HuH-7.5 (cell line): ENCODE measurements around the gene C16orf95.
"Not testable (repeated sequence)": the region's sequence is repeated elsewhere in the genome, so short reads cannot be mapped to it uniquely, and the experiment has no call there.

ENCODE experiments used
- DNase-seq: peaks from one replicate; pipeline ENCODE4 v3.0.0; 2011; ENCODE audit warnings: low spot score

The C16orf95 gene

GRCh38 chr16:87286839-87287626 is 30.2 kb downstream of the C16orf95 start:
- no peak for DNase-seq

DNA sequence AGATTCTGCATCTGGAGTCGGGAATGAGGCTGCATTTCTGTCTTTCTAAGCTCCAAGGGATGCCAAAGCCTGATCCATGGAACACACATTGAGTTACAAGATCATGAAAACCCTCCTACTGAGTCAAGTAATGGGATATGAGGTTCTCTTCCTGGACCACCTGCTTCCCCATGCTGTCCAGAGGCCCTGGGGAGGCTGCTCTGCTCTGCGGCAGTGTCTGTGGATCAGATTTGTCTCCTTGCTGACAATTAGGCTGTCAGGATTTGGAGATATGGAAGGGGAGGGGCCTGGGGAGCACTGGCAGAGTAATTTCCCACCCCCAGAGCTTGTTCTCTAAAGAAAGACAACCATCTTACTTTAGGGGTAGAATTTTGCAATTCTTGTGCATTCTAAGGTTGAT is 33.0 kb downstream of the C16orf95 start:
- DNase-seq: no peak

- no peak for DNase-seq
Observed at GRCh38 chr16:87279094-87279658, 38.0 kb downstream of the C16orf95 start.

GRCh38 chr16:87278191-87279093 is 38.8 kb downstream of the C16orf95 start:
- DNase-seq: peak; percentile 97

DNA sequence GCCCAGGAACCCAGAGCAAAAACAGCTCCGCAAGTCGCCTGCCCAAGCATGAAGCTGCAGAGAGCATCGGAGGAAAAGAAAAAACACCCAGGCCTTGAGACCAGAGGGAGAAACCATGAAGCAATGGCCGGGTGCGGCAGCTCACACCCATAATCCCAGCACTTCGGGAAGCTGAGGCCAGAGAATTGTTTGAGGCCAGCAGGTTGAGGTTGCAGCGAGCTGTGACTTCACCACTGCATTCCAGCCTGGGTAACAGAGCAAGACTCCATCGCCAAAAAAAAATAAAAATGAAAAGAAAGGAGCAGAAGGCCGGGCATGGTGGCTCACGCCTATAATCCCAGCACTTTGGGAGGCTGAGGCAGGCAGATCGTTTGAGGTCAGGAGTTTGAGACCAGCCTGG is 40.3 kb downstream of the C16orf95 start:
- DNase-seq: no peak

DNA sequence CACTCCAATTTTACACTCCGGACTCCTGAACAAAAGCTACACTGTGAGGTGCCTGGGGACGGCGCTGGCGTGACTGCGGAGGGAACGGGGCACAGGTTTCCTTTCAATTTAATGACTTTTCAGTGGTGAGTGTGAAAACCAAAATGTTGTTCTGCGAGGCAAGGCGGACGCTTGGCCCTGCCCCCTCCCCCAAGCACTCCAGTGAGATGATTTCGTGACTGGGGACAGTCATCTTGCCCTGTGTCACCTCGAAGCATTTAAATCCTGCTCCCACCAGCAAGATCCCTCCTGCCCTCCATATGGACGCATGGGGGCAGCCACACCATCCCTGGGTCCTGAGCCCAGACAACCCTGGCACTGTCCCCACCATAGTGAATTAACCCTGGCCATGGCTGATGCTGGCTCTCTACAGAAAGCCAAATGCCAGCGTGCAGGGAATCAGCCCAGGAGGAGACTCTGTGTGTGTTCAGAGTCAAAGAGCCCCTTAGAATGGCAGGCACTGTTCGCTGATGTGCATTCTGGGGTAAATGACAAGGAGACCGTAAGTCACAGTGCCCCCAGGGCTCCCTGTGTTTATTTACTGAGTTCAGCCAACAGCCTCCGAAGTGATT is 41.0 kb downstream of the C16orf95 start:
- DNase-seq: no peak

DNA sequence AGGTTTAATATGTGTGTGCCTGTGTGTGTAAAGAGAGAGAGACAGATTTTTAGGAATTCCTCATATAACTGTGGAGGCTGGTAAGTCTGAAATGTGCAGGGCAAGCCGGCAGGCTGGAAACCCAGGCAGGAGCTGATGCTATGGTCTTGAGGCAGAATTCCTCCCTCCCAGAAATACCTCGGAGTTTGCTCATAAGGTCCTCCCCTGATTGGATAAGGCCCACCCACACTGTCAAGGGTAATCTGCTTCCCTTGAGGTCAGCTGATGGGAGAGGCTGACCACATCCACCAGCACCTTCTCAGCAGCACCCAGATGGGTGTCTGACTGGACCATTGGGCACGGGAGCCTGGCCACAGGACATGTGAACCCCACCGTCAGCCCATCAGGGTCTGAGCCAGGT is 42.4 kb downstream of the C16orf95 start:
- no peak for DNase-seq

GRCh38 chr16:87273471-87274030 is 43.6 kb downstream of the C16orf95 start:
- no peak for DNase-seq

GRCh38 chr16:87271256-87271655 is 45.9 kb downstream of the C16orf95 start:
- no peak for DNase-seq

- no peak for DNase-seq
Observed at GRCh38 chr16:87267566-87267965, 49.6 kb downstream of the C16orf95 start.

GRCh38 chr16:87266846-87267245 is 50.3 kb downstream of the C16orf95 start:
- no peak for DNase-seq

DNA sequence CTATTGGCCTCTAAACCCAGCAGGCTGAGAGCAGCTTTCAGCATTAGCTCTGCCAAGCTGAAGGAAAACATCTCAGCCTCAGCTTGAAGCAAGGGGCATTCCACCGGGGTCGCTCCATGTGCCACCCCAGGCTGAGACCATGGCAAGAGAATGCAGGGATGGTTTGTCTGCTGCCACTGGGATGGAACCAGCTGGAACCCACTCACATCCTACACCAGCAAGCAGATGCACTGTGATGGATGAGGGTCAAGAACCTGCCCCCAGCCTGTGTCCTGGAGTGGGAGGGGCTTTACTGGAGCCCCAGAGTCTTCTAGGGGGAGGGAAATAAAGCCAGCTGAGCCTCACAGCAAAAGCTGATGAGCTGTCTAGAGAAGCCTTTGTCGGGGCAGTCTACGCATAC is 51.9 kb downstream of the C16orf95 start:
- DNase-seq: no peak

DNA sequence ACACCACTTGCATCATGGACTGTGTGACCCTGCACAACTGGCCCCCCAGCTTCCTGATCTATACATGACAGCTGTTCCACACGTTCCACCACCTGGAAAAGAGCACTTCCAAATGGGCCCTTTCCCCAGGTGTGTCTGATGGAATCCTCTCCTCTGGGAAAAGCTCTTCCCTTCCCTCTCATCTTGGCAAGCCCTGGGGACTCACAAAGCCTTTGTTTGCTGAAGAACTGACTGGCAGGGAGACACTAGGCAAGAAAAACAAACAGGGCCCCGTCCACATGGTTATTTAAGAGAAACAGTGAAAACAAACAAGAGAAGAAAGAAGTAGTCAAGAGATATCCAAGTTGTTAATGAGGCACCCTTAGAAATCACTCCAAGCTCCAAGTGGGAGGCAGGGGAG is 52.6 kb downstream of the C16orf95 start:
- no peak for DNase-seq

GRCh38 chr16:87263418-87264052 is 53.7 kb downstream of the C16orf95 start:
- no peak for DNase-seq

DNA sequence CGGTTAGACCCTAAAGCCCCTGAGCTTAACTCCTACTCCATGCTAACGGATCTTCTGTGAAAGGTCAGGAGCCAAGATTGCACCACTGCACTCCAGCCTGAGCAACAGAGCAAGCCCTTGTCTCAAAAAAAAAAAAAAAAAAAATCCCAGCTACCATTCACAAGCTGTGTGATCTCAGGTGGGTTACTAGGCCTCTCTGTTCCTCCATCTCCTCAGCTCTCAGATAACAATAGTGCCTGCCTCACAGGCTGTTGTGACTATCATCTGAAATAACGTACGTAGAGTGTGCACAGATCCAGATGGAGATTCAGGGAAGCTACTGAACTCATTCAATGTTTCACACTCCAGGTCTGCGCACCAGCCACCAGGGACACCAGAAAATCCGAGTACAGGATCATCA is 57.8 kb downstream of the C16orf95 start:
- DNase-seq: no peak

DNA sequence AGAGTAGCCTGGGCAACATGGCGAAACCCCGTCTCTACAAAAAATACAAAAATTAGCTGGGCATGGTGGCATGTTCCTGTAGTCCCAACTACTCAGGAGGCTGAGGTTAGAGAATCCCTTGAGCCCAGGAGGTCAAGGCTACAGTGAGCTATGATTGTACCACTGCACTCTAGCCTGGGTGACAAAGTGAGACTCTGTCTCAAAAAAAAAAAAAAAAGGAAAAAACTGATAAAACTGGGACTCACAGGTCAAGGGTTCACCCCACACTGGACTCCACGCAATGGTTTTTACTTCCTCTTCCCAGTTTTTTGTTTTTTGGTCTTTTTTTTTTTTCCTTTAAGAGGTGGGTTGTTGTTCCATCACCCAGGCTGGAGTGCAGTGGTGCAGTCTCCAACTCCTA is 58.5 kb downstream of the C16orf95 start:
- not testable (repeated sequence) for DNase-seq

GRCh38 chr16:87255866-87256265 is 61.3 kb downstream of the C16orf95 start:
- DNase-seq: no peak

DNA sequence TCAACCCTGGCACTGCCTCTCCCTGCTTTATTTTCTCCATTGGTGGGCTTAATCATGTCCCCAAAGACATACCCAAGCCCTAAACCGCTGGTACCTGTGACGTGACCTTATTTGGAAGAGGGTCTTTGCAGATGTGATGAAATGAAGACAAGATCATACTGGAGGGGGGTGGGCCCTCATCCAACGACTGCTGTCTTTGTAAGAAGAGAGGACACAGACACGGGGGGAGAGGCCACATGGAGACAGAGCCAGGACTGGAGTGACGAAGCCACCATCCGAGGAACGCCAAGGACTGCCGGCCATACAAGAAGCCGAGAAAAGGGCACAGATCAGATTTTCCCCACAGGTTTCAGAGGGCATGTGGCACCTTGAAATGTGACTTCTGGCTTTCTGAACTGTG is 62.5 kb downstream of the C16orf95 start:
- DNase-seq: no peak

DNA sequence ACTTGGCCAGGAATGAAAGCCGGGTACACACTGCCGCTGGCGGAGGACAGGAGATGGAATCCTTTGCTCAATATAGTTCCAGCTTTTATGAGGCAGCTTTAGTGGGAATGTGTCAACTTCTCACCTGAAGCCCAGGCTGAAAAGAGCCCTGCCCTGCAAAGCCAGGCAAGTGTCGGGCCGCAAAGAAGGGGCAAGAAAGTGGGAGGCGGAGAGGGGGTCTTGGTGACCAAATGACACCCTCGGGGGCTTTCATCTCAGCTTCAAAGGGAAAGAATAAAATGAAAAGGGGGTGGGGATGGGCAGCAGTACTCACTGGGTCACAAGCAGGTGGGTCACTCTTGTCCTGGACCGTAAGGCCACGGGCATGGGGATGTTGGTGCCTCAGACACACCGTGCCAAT is 62.9 kb downstream of the C16orf95 start:
- DNase-seq: no peak

DNA sequence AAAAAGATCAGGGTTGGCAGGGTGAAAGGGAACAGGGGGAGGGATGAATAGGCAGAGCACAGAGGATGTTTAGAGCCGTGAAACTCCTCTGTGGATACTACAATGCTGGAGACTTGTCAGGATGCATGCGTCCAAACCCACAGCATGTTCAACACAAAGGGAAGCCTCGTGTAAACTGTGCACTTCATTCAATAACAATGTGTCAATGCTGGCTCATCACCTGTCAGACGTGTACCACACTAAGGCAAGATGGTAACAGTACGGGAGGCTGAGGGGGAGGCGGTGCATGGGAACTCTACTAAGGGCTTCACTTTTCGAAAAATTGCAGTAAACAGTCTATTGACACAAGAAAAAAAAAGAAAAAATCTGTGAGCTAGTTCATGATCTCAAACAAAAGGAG is 63.7 kb downstream of the C16orf95 start:
- no peak for DNase-seq
